Liver (tissue), 3 donors: ENCODE measurements around the gene NXPH1.

Experiments used
- ATF3 ChIP-seq: IDR thresholded peaks from 2 replicates; pipeline ENCODE4 v1.6.1; 2016; ENCODE audit warnings: antibody characterized with exemption
- CTCF ChIP-seq: fragments of 150-350 bp; IDR thresholded peaks from 2 replicates; pipeline ENCODE4 v1.5.1; 2017; ENCODE audit warnings: improper control_type of control experiment, low read depth, low read length; ENCODE audit not compliant: missing input control
- EGR1 ChIP-seq, 2 donors: IDR thresholded peaks; 2 replicates each; pipeline ENCODE4 v1.6.1; 2016 to 2018; ENCODE audit warnings: antibody characterized with exemption in 2 of 2, low read depth in 2 of 2
- FOXA1 ChIP-seq: IDR thresholded peaks from 2 replicates; pipeline ENCODE4 v1.6.1; 2016; ENCODE audit warnings: antibody characterized with exemption
- JUND ChIP-seq, 2 donors: IDR thresholded peaks; 2 replicates each; pipeline ENCODE4 v1.6.1; 2016; ENCODE audit warnings: antibody characterized with exemption in 2 of 2
- RAD21 ChIP-seq, 2 donors: IDR thresholded peaks; 2 replicates each; pipeline ENCODE4 v1.6.1; 2016; ENCODE audit warnings: antibody characterized with exemption in 2 of 2, mild to moderate bottlenecking in 2 of 2
- RXRA ChIP-seq, 2 donors: IDR thresholded peaks; 2 replicates each; pipeline ENCODE4 v1.6.1; 2017 to 2018; ENCODE audit warnings: antibody characterized with exemption in 2 of 2, mild to moderate bottlenecking in 1 of 2
- SP1 ChIP-seq: IDR thresholded peaks from 2 replicates; pipeline ENCODE4 v1.6.1; 2018; ENCODE audit warnings: antibody characterized with exemption, mild to moderate bottlenecking
- TAF1 ChIP-seq: conservative IDR thresholded peaks from 2 replicates; pipeline ENCODE4 v1.6.1; 2016; ENCODE audit warnings: antibody characterized with exemption, mild to moderate bottlenecking
- YY1 ChIP-seq: IDR thresholded peaks from 2 replicates; pipeline ENCODE4 v1.6.1; 2016; ENCODE audit warnings: antibody characterized with exemption, mild to moderate bottlenecking
- TF ChIP-seq, protein P1 (sequence below): IDR thresholded peaks from 2 replicates; pipeline ENCODE4 v1.6.1; 2016; ENCODE audit warnings: antibody characterized with exemption
- TF ChIP-seq, protein P2 (sequence below): IDR thresholded peaks from 2 replicates; pipeline ENCODE4 v1.6.1; 2016; ENCODE audit warnings: antibody characterized with exemption, mild to moderate bottlenecking
- TF ChIP-seq, protein P3 (sequence below): IDR thresholded peaks from 2 replicates; pipeline ENCODE4 v1.6.1; 2016; ENCODE audit warnings: antibody characterized with exemption
- donor health status: healthy.
- donor health status: healthy.

- TF ChIP-seq CTCF (no peak), RXRA (IDR thresholded peaks at IDR 0.05) (no peak), JUND (IDR thresholded peaks at IDR 0.05) (no peak), TAF1 (no peak), RAD21 (IDR thresholded peaks at IDR 0.05) (no peak), SP1 (no peak), FOXA1 (no peak), EGR1 (IDR thresholded peaks at IDR 0.05; ENCODE audit: low read depth in 2 of 2) (no peak), YY1 (no peak), ATF3 (no peak)
- TF ChIP-seq, protein P1, sequence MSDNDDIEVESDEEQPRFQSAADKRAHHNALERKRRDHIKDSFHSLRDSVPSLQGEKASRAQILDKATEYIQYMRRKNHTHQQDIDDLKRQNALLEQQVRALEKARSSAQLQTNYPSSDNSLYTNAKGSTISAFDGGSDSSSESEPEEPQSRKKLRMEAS = no peak
- TF ChIP-seq, protein P2, sequence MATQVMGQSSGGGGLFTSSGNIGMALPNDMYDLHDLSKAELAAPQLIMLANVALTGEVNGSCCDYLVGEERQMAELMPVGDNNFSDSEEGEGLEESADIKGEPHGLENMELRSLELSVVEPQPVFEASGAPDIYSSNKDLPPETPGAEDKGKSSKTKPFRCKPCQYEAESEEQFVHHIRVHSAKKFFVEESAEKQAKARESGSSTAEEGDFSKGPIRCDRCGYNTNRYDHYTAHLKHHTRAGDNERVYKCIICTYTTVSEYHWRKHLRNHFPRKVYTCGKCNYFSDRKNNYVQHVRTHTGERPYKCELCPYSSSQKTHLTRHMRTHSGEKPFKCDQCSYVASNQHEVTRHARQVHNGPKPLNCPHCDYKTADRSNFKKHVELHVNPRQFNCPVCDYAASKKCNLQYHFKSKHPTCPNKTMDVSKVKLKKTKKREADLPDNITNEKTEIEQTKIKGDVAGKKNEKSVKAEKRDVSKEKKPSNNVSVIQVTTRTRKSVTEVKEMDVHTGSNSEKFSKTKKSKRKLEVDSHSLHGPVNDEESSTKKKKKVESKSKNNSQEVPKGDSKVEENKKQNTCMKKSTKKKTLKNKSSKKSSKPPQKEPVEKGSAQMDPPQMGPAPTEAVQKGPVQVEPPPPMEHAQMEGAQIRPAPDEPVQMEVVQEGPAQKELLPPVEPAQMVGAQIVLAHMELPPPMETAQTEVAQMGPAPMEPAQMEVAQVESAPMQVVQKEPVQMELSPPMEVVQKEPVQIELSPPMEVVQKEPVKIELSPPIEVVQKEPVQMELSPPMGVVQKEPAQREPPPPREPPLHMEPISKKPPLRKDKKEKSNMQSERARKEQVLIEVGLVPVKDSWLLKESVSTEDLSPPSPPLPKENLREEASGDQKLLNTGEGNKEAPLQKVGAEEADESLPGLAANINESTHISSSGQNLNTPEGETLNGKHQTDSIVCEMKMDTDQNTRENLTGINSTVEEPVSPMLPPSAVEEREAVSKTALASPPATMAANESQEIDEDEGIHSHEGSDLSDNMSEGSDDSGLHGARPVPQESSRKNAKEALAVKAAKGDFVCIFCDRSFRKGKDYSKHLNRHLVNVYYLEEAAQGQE = no peak
- TF ChIP-seq, protein P3, sequence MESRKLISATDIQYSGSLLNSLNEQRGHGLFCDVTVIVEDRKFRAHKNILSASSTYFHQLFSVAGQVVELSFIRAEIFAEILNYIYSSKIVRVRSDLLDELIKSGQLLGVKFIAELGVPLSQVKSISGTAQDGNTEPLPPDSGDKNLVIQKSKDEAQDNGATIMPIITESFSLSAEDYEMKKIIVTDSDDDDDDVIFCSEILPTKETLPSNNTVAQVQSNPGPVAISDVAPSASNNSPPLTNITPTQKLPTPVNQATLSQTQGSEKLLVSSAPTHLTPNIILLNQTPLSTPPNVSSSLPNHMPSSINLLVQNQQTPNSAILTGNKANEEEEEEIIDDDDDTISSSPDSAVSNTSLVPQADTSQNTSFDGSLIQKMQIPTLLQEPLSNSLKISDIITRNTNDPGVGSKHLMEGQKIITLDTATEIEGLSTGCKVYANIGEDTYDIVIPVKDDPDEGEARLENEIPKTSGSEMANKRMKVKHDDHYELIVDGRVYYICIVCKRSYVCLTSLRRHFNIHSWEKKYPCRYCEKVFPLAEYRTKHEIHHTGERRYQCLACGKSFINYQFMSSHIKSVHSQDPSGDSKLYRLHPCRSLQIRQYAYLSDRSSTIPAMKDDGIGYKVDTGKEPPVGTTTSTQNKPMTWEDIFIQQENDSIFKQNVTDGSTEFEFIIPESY = no peak
Observed at GRCh38 chr7:8442051-8442813, 8.8 kb downstream of the NXPH1 start.
